Measurements from ENCODE around the gene TK2.

The TK2 gene

GRCh38 chr16:66547101-66547989 is 2.6 kb downstream of the TK2 start:
- FAIRE-seq (no peak), DNase-seq (ENCODE audit: low spot score) (no peak)

DNA sequence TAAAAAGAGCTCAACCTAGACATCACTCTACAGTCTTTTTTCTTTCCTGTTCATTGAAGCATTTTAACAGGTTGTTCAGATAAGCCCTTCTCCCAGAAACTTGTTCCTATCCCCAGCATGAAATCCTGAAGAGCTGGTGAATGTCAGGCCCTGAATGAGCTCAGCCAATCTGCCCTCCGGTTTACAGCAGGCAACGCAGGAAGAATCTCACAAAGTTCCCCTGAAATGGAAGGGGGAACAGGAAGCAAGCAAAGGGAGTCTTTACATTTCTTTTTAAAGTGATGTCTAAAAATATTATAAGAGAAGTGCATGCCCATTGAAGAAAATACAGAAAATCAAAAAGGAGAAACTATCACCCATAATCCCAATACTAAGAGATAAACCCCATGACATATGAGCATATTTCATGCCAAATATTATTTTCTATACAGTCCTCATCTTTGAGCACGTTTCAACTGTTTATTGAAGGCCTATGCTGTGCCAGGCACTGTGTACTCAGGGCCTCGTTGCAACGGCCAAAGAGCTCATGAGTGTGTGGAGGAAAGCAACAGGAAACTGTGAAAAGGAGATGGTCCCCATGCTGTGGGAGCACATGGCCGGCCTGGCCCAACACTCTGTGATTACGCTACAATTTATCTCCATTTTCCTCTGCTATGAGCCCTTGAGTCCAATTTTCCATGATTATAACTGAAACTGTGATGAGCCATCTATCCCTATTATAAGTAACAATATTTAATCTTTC is 5.7 kb downstream of the TK2 start:
- no peak for FAIRE-seq
- DNase-seq (ENCODE audit: low spot score) = no peak

GRCh38 chr16:66543541-66543940 is 6.4 kb downstream of the TK2 start:
- DNase-seq (ENCODE audit: low spot score) (no peak), FAIRE-seq (no peak)

DNA sequence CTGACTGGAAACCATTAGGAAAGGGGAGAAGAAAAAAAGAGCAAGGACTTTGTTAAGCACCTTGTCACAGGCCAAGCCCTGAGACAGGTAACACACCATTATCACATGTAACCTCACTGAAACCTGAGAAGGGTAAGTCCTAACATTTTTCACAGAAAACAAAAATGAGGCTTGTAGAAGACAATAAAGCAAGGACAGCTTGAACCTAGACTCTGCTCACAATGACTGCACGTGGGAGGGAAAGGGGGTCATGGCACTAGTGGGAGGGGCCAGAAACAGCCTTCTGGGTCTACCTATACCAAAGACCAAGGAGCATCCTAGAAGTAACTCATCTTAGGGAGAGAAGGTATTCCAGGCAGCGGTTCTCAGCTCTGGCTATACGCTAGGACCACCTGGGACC is 7.5 kb downstream of the TK2 start:
- FAIRE-seq (no peak), DNase-seq (ENCODE audit: low spot score) (no peak)

DNA sequence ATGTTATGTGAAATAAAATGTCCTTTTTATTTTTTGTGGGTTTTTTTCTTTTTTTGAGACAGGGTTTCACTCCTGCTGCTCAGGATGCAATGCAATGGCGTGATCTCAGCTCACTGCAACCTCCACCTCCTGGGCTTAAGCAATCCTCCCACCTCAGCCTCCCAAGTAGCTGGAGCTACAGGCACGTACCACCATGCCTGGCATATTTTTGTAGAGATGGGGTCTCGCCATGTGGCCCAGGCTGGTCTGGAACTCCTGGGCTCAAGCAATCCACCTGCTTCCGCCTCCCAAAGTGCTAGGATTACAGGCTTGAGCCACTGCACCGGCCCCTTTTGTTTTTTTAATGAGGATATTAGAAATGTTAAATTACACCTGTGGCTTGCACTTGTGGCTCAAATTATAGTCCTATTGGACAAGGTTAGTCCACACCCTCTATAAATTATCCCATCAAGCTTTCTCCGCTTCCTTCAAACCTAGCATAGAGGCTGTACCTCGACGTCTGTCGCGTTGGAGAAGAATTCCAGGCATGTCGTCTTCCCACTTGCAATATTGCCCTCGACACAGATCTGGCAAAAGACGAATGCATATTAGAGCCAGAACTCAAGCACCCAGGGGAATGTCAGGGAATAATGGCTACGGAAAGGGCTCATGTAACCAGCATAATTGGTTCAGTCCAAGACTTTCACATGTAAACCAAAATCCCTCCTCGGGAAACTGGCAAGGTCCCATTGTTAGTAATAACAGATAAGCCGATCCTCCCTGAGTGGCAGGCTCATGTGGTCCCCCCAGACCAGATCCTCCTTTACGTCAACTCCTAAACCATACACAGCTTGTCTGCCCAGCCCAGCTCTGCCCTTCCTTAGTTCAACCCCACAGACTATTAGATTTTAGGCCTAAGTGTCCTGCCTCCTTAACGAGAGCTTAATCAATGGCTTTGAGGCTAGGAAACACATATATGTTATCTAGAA is 8.2 kb downstream of the TK2 start:
- DNase-seq (ENCODE audit: low spot score) = no peak
- FAIRE-seq = no peak

GRCh38 chr16:66539623-66540469 is 10.1 kb downstream of the TK2 start:
- DNase-seq (ENCODE audit: low spot score) (peak; percentile 88), FAIRE-seq (peak; percentile 84)

- peak; percentile 31 for DNase-seq (ENCODE audit: low spot score)
- no peak for FAIRE-seq
These were observed 11.0 kb downstream of the TK2 start for GRCh38 chr16:66538910-66539309.

DNA sequence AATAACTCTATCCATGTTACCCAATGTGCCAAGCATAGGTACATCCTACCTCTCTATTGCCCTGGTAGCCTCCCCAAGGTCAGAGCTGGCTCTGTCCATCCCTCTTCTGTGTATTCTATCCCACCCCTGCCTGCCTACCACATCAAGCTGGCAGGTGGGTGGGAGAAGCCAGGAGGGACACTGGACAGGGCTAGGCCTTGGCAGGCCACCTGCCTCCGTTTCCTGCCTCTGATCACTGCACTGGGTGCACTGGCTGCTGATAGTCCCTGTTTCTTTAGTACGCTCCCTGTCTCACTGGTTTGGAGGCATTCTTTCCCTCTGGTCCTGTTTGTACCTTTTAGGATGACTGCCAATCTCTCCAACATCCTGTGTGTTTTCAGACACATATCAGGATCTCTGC is 12.7 kb downstream of the TK2 start:
- FAIRE-seq = no peak
- DNase-seq (ENCODE audit: low spot score) = no peak

- DNase-seq (ENCODE audit: low spot score) (no peak), FAIRE-seq (no peak)
These were observed 13.4 kb downstream of the TK2 start for GRCh38 chr16:66536525-66536924.

DNA sequence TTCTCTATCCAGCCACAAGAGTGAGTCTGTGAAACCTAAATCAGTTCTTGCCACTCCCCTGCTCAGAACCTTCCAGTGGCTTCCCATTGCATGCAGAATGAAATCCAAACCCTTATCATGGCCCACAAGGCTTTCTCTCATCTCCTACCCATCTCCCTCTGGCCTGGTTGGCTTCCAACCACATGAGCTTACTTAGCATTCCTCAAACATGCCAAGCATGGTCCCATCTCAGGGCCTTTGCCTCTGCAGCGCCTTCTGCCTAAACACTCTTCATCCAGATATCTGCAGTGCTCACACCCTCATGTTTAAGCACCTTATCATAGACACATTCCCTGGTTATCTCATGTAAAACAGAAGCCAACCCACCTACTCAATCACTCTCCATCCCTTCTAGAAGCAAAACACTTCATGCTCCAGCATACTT is 15.5 kb downstream of the TK2 start:
- FAIRE-seq (no peak), DNase-seq (ENCODE audit: low spot score) (no peak)

GRCh38 chr16:66529475-66529874 is 20.4 kb downstream of the TK2 start:
- FAIRE-seq (no peak), DNase-seq (ENCODE audit: low spot score) (no peak)

GRCh38 chr16:66528294-66528693 is 21.6 kb downstream of the TK2 start:
- FAIRE-seq = no peak

DNA sequence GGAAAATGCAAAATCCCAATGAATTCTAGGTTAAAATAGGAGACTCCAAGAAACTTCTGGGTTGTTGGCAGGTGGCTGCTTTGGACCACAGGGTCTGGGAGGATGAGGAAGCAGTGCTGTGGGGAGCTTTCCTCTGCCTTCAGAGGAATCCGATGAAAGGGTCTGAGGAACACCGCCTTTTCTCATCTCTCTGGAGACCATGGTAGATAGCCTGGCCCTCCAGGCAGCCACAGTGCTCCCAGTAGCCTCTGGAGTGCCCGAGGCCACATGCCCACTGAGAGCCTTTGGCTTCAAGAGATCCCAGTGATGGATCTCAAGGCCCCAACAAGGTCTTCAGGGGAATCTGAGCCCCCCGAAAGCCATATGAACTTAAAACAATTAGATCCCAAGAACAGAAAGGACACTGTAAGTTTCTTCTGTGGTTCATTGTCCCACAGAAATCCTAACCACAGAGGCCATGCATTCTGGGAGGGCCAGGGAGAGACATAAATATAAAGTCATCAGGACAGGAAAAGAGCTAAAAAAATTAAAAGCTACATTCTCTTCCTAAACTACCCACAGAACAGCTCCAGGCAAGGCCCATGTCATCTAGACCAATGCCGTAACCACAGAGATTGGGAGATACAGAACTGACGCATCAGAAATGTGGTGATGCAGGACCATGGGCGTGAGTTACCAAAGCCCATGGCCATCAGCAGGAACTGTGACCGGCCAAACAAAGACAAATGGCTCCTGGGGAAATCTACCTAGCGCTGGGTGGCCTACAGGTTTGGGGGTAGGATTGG is 24.3 kb downstream of the TK2 start:
- FAIRE-seq (no peak), DNase-seq (ENCODE audit: low spot score) (no peak)

More at GRCh38 chr16:66528294-66528693, 21.6 kb downstream of the TK2 start:
- DNase-seq (ENCODE audit: low spot score) = no peak

- DNase-seq (ENCODE audit: low spot score) (no peak), FAIRE-seq (no peak)
These were observed 25.2 kb downstream of the TK2 start for GRCh38 chr16:66524601-66525164.

- DNase-seq (ENCODE audit: low spot score) (no peak), FAIRE-seq (no peak)
These were observed 26.0 kb downstream of the TK2 start for GRCh38 chr16:66523861-66524354.

- DNase-seq (ENCODE audit: low spot score) = no peak
- FAIRE-seq = no peak
These were observed 26.9 kb downstream of the TK2 start for GRCh38 chr16:66522816-66523590.

DNA sequence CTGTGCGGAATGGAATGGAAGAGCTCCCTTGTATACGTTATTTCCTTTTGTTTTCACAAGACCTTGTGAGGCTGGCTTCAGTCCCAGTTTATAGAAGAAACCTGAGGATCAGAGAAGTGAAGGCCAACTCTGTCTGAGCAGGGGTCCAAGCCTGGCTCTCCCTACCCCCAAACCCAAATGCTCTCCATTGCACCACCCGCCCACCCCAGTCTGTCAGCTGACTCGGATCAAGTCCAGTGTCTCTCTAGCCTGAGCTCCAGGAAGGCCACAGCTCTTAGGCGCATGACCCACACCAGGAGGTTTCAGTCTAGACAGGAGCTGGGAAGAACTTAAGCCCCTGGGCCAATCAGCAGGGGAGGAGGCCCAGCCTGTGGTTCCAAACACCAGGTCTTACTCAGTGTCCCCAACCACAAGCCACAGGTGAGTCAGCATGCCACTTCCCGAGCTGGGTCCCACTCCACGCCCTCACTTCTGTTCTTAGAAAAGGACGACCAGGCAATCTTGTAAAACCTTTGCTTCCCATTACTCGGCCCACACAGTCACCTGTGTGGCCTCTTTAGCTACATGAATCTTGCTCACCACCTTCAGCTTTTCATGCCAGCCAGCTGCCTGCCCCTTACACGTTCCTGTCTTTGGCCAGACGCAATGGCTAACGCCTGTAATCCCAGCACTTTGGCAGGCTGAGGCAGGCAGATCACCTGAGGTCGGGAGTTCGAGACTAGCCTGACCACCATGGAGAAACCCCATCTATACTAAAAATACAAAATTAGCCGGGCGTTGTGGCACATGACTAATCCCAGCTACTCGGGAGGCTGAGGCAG is 27.8 kb downstream of the TK2 start:
- FAIRE-seq = peak; percentile 97
- DNase-seq (ENCODE audit: low spot score) = peak; percentile 98

Data from RCC 7860 (cell line).